Astrocyte of the cerebellum (primary cell): Measurements from ENCODE around the gene ARHGAP45.
"Not testable (repeated sequence)": the region's sequence is repeated elsewhere in the genome, so short reads cannot be mapped to it uniquely, and the experiment has no call there.

Source experiments
- DNase-seq: peaks from one replicate; pipeline ENCODE4 v3.0.0-alpha.2; 2011; ENCODE audit warnings: low read depth
- H3K4me3 ChIP-seq: 2 replicates; pipeline ENCODE4 v1.5.1; 2011; ENCODE audit warnings: mild to moderate bottlenecking, low read depth, low read length, moderate library complexity
- CTCF ChIP-seq: IDR thresholded peaks from 2 replicates; pipeline ENCODE4 v1.5.1; 2012; ENCODE audit warnings: low read length, low read depth, moderate library complexity, mild to moderate bottlenecking; ENCODE audit errors: missing control alignments
- in situ Hi-C: cut with HindIII; loops from 2 replicates; pipeline ENCODE4 v1.10.0; 2017; ENCODE audit warnings: low sequenced_read_pairs

ARHGAP45 gene

GRCh38 chr19:1122972-1123363 is 56.0 kb downstream of the ARHGAP45 start:
- DNase-seq, result no peak
- no peak overlapping the region for H3K4me3 ChIP-seq
- TF ChIP-seq CTCF, result no peak
- in situ Hi-C loops, result no loop called here

- no peak overlapping the region for H3K4me3 ChIP-seq
- no peak for DNase-seq
- in situ Hi-C loops, result no loop called here
Measured at GRCh38 chr19:1123381-1123780, 56.4 kb downstream of the ARHGAP45 start.

GRCh38 chr19:1123885-1124677 is 57.1 kb downstream of the ARHGAP45 start:
- in situ Hi-C loops, result no loop called here
- no peak overlapping the region for H3K4me3 ChIP-seq
- TF ChIP-seq CTCF, result peak; percentile 6
- DNase-seq, result no peak

More at GRCh38 chr19:1123381-1123780, 56.4 kb downstream of the ARHGAP45 start:
- no peak for TF ChIP-seq CTCF

GRCh38 chr19:1125601-1126467 is 58.9 kb downstream of the ARHGAP45 start:
- no peak for DNase-seq
- in situ Hi-C loops, result no loop called here
- H3K4me3 ChIP-seq, result no peak overlapping the region
- no peak for TF ChIP-seq CTCF

GRCh38 chr19:1126984-1127760 is 60.2 kb downstream of the ARHGAP45 start:
- H3K4me3 ChIP-seq, result no peak overlapping the region
- DNase-seq, result no peak
- TF ChIP-seq CTCF, result no peak
- in situ Hi-C loops, result no loop called here

GRCh38 chr19:1128106-1128505 is 61.1 kb downstream of the ARHGAP45 start:
- in situ Hi-C loops, result no loop called here
- H3K4me3 ChIP-seq, result no peak overlapping the region
- TF ChIP-seq CTCF, result no peak
- no peak for DNase-seq

- in situ Hi-C loops, H3K4me3 ChIP-seq, DNase-seq: not testable (repeated sequence)
Measured at GRCh38 chr19:1129084-1129483, 62.1 kb downstream of the ARHGAP45 start.
